Measurements from ENCODE around the gene NTSR2.

The NTSR2 gene, protein sequence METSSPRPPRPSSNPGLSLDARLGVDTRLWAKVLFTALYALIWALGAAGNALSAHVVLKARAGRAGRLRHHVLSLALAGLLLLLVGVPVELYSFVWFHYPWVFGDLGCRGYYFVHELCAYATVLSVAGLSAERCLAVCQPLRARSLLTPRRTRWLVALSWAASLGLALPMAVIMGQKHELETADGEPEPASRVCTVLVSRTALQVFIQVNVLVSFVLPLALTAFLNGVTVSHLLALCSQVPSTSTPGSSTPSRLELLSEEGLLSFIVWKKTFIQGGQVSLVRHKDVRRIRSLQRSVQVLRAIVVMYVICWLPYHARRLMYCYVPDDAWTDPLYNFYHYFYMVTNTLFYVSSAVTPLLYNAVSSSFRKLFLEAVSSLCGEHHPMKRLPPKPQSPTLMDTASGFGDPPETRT

DNA sequence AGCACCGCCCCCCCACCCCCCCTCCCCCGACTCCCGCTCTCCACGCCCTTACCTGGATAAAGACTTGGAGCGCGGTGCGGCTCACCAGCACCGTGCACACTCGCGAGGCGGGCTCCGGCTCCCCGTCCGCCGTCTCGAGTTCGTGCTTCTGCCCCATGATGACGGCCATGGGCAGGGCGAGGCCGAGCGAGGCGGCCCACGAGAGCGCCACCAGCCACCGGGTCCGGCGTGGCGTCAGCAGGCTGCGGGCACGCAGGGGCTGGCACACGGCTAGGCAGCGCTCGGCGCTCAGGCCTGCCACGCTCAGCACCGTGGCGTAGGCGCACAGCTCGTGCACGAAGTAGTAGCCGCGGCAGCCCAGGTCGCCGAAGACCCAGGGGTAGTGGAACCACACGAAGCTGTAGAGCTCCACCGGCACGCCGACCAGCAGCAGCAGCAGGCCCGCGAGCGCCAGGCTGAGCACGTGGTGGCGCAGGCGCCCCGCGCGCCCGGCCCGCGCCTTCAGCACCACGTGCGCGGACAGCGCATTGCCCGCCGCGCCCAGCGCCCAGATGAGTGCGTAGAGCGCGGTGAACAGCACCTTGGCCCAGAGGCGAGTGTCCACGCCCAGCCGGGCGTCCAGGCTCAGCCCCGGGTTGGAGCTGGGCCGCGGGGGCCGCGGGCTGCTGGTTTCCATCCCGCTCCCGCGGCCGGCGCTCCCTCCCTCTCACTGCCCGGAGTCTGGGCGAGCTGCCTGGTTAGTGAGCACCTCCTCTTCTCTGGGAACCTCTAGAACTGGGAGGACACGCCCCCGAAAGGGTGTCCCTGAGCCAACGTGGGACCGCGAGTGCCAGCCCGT, at the start of gene NTSR2:
Gene NTSR2 (minus strand): TSS at position 742 of the 838 bp plus-strand sequence. CDS start 66 bp downstream, at position 676.
- DNase-seq (ENCODE audit: low read depth), result no peak

DNA sequence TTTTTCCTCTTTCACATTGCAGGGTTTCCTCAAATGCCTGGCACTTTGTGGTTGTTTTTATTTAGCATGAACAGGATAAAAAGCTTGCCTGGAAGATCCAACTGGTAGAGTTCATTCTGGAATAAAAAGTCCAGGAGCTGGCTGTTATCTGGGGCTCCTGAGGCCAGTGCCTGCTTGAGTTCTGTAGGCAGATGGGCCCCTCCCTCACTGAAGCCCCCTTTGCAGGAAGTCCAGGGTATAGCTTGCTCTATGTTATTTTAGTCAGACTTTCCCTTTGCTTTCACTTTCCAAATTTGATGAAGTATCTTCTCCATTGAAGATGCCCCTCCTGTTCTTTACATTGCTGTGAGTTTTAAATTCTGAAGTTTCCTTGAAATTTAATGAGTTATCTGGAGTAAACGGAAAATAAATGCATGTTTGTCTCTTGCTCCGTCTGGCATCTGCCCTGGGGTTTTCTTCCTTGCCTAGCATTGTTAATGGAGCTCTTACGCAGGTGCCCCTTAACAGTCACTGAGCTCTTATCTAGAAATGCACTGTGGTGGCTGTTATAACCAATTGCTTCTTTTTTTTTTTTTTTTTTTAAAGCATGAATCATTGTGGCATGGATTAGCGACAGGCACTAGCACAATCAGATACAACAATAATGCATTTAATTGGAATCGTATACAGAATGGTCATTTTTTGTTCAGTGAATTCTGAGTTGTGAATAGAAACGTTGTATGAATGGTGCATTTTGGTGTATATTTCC, 49.4 kb upstream of the NTSR2 start:
- no peak for DNase-seq (ENCODE audit: low read depth)

DNA sequence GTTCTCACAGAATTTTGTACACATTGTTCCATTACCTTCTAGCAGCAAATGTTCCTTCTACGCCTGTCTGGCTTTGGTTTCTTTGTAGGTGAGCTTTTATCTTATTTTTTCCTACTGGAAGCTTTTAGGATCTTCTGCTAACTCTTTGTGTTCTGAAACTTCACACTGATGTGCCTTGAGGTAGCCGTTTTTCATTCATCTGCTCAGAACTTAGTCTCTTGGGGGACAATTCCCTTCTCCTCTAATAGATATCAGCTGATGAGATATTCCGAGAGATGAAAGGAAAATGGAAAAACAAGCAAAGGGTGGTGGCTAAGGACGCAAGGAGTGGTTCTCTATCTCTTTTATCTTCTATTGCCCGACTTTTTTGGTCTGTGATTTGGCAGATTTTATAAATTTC, 48.6 kb upstream of the NTSR2 start:
- DNase-seq (ENCODE audit: low read depth), result no peak

DNA sequence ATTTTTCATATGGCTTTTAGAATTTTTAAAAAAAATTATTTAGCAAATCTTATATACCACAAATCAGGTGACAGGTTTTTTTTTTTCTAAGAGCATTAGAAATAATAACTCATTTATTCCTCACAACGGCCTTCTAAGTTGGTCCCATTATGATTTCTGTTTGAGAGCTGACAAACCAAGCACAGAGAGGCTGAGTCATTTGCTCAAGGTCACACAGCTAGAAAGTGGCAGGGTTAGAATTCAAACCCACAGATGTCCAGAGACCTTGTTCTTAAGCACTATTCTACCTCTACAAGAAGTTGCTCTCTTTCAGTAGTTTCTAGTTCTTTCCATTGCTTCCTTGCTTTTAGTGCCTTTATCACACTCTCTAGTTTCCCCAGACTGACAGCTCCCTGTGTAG, 47.6 kb upstream of the NTSR2 start:
- DNase-seq (ENCODE audit: low read depth), result no peak

DNA sequence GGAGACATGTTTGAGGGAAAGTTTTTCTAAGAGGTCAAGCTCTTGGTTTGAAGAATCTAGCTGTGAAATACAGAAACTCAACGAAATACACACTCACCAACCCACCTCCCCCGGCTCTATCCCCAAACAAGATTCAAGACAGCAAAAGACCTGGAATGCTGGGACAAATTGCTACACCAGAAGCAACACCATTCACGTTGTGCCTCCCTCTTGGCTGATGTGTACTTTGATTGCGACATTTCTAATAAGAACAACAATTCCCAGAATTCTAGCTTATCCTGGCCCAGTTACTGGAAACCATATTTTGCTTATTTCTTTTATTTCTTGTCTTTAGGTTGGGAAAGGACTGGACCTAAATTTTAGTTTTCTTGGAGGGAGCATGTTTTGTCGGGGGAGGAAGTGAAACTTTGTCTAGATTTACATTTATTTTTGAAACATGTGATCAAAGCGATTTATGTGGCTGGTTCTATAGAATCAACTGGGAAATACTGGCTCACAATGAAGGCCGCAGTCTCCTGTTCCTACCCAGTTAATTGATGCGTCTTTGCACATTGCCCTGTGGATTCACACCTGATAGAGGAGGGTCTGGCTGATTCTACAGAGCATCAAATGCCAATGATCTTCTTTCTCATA, 46.8 kb upstream of the NTSR2 start:
- no peak for DNase-seq (ENCODE audit: low read depth)

DNA sequence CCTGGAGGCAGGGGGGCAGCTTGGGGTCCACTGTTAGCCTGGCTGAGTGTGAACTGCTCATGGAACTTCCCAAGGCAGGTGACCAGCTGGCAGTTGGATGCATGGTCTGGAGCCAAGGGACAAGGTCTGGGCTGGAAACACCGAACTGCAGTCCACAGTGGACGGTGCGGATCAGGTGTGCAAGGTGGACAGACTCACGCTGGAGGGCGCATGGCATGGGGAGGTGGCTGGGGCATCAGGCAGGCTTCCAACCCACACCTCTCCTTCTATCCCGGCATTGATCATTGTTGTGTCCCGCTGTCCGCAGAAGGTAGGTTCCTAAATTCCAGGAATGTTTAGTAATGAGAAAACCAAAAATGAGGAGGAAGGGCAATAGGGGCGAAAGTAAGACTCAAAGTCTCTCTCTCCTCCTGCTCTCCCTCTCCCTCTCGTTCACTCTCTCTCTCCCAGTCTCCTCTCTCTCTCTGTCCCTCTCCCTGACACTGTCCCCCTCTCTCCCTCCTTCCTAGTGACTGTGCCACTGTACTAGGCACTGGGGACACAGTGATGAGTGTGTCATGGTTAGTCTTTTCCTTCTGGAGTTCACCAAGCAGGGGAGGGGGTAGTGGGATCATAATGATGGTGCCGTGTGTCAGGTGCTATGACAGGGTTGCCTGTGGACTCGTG, 46.1 kb upstream of the NTSR2 start:
- no peak for DNase-seq (ENCODE audit: low read depth)

DNA sequence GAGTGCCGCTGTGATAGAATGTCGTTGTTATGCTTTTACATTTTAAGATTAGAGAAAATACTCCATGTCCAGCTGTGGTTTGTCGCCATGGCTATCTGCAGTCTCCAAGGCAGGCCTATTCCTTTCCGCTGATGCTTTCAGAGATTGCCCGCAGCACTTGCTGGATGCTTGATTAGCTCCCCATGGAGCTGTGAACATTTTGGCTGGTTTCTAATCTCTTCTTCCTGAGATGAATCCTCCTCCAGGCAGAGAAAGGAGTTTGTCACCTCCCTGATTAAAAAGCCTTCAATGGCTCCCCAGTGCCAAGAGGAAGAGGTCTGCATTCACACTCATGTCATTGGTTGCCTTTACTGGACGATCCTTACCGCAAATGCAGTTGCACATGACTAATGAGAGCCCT, 43.8 kb upstream of the NTSR2 start:
- no peak for DNase-seq (ENCODE audit: low read depth)

DNA sequence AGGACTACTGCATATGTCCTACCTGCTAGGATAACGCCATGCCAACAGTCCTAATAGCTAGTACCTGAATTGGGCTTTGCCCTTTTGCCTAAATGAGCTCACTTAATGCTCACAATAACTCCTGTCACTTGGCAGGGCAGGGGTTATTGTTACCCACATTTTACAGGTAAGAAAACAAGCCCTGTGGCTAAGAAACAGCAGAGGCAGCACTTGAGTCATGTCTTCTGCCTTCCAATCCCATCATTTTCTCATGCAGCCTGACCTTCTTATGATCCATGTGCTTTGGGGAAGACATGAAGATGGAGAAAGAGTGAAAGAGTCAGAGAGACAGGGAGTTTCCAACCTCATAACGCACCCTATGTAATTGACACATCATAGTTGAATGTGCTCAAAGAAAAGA, 42.9 kb upstream of the NTSR2 start:
- DNase-seq (ENCODE audit: low read depth), result no peak

DNA sequence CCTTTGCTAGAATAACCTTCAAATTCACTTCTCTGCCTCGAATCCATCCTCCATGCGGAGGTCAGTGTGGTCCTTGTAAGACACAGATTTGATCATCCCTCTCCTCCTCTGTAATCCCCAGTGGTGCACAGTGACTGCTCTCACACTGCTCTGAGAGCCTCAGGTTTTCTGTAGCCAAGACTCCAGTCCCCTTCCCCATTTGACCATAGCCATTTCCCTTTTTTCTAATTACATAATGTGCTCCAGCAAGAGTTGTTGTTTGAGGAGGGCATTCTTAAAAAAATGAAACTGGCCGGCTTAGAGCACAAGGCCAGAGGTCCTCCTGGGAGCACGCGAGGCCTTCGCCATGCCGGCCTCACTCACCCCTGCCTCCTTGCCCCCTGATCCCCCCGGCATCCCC, 41.8 kb upstream of the NTSR2 start:
- no peak for DNase-seq (ENCODE audit: low read depth)

DNA sequence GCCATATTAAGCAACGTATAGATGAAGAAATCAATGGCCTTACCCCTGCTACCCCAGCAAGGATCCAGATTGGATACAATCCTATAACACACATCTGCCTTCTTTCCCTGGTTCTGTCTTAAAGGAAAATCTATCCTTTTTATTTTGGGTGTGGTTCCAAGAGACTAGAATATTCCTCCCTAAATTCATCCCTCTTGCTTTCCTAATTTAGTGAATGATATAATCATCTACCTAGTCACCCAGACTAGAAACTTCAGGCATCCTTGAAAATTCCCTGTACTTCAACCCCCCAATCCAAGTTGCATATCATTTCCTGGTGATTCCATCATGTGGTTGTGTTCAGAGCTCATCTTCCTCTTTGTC, 41.3 kb upstream of the NTSR2 start:
- no peak for DNase-seq (ENCODE audit: low read depth)

DNA sequence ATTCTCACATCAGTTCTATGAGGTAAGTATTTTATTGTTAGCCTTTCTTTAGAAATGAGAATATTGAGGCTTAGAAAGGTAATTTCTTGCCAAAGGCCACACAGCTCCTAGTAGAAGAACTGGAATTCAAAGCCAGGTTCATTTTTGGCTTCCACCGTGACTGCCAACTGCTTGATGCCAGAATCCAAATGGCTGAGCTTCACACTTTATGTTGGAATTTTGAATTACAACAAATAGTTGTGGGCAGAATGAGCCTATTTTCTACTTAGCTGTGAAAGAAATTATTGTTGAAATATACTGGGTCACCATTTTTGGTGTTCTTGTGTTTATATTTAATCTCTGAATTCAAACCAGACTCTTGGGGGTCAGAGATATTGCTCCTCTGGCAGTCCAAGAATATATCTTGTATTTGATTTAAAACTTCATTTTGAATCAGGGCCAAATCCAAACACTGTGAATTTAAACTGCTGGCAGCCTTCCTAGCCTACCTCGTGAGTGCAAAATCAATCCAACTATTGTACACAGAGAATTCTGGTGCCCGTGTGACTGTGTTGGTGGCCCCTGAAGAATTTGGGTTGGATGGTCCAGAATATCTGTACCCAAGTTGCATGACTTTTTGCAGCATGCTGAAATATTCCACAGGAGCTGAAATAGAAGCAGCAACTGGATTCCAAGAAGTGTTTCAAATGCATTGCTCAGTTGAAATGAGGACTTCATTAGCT, 40.8 kb upstream of the NTSR2 start:
- DNase-seq (ENCODE audit: low read depth), result no peak

DNA sequence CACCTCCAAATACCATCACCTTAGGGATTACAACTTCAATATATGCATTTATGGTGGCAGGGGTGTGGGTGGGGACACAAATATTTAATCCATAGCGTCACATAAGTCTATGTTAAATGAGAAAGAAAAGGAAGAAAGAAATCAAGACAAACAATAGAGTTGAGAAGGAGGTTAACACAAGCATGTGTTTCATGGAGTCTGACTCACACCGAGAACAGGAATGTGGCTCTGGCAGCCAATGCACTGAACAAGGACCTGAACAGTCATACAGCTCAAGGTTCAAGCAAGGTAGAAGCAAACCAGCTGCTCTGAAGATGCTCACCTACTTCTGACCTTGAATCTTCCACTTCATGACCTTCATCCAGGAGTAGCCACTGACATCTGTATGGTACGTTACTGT, 40.2 kb upstream of the NTSR2 start:
- DNase-seq (ENCODE audit: low read depth), result peak; percentile 45

DNA sequence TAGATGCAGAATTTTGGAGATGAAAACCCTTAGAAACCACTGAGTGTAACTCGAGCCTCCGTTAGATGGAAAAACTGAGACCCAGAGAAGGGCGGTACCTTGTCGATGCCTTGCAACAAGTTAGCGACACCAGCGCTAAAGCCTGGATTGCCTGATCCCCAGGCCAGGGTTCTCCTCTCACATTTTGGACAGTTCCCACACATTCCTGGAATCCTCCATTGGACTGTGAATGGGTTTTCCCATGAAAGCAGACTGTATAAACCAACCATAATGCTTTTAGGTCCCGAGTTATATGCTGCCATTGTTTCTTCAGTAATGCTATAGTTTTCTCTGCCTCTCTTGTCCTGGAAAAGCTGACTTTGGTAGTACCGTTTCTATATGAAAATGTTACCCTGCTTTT, 39.3 kb upstream of the NTSR2 start:
- no peak for DNase-seq (ENCODE audit: low read depth)

DNA sequence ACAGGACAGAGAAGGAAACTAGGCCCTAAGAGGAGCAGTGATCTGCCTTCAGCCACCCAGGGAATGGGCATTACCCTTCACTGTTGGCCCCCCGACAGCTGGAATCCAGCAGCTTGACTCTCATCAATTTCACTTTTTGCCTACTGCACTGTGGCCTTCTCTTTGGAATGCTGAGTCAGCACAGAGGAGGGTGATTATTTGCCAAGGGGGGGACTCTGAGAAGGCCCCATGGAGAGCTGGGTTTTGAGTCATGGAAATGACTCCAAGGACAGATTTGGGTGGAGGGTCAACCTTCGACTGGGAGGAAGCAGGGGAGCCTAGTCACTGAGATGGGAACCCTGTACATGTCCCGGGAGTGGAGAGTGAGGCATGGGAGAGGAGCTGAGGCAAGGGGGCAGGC, 38.1 kb upstream of the NTSR2 start:
- DNase-seq (ENCODE audit: low read depth), result no peak

DNA sequence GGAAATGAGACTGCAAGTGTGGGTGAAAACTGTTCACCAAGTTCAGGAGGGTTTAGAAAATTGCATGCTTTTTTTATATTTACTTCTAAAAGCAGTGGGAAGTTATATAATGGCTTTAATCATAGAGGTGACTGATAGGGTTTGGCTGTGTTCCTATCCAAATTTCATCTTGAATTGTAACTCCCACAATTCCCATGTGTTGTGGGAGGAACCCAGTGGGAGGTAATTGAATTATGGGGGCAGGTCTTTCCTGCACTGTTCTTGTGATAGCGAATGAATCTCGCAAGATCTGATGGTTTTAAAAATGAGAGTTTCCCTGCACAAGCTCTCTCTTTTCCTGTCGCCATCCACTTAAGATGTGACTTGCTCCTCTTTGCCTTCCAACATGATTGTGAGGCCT, 35.7 kb upstream of the NTSR2 start:
- DNase-seq (ENCODE audit: low read depth), result no peak

DNA sequence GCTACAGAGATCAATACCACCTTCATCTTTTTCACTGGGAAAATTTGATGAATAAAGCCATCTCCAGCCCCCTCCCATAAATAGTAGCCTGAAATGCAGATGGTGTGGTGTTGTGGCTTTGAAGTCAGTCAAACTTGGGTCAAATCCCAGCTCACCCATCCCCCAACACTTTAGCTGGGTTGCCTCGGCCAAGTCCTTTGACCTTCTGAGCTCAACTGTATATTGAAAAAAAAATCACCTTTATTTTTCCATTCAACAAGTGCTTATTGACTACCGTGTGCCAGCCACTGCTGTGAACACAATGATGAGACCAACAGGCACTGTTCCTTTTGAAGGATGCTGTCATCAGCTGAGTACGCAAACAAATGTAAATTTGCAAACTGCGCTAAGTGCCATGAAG, 35.1 kb upstream of the NTSR2 start:
- no peak for DNase-seq (ENCODE audit: low read depth)

DNA sequence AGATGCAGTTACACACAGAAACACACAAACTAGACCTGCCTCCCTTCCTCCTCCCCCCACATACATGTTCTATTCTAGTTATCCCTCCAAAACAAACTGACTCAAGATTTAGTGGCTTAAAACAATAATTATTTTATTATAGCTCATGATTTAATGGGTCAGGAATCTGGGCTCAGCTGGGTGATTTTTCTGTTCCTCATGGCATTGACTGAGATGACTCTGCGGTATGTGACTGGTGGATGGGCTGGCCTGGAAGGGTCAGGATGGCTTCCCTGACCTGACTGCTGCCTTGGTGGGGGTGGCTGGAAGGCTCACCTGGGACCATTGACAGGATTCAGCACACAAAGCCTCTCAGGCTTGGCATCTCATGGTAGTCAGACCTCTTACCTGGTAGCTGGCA, 33.7 kb upstream of the NTSR2 start:
- DNase-seq (ENCODE audit: low read depth), result no peak

DNA sequence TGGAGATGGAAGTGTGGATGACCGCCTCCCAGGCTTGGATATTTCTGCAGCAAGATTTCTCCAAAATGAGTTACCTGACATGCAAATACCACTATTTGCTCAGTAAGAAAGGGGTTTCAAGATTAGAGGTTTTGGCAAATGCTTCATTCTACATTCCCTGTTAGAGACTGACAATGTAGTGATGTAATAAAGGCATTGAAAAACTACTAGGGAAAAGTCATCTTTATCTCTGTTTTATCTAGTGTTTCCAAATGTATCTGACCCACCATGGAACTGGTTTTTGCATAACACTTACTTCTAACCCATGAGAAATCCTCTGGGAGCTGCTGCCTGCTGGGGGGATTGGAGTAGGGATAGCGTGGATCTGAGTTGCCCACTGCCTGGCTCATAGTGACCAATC, 33.0 kb upstream of the NTSR2 start:
- no peak for DNase-seq (ENCODE audit: low read depth)

DNA sequence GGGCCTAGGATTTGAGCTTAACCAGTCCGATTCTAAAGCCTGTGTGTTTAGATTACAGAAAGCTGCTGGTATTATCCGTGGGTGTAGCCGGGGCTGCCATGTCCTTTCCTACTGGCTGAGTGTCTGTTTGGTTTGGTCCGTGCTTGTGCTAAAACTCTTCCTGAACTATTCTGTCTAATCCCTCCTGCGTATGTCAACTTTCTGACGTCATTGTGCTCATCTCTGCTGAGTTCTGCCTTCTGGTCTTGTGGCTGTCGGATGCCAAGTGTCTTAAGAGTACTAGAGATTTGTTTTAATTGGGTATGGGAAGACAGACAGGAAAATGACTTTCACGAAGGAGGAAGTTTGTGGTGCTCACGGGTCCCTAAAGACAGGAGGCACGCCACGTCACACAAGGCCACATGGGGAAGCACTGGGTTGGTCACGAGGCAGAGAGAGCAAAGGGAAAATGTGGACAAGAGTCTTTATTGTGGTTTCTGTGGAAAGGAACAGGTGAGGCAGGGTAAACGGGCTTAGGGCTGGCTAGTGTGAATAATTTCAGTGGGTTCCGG, 31.8 kb upstream of the NTSR2 start:
- DNase-seq (ENCODE audit: low read depth), result no peak

DNA sequence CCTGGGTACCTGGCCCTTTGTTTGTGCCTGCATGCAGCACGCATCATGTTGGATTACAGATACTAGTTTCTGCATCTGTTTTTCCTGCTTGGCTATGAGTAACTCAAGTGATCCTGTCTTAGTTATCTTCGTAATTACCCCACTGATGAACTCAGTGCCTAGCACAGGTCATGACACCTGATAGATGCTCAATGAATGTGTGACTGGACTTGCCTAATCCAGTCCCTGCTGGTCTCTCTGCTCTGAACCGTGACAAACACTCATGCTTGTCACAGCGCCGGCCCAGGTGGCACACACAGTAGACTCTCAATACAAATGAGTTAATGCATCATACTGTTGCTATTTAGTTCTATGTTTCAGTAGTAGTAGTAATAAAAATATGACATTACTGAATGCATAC, 31.2 kb upstream of the NTSR2 start:
- DNase-seq (ENCODE audit: low read depth), result no peak
